ENCODE results near the gene MFSD12. TPM values are rescaled to one million over a fixed set of nuclear protein-coding genes. Genes with fewer than 3 reads are reported as not detected.

MFSD12 gene
- total RNA-seq, 1 experiment from 2014 or later = 131 TPM

DNA sequence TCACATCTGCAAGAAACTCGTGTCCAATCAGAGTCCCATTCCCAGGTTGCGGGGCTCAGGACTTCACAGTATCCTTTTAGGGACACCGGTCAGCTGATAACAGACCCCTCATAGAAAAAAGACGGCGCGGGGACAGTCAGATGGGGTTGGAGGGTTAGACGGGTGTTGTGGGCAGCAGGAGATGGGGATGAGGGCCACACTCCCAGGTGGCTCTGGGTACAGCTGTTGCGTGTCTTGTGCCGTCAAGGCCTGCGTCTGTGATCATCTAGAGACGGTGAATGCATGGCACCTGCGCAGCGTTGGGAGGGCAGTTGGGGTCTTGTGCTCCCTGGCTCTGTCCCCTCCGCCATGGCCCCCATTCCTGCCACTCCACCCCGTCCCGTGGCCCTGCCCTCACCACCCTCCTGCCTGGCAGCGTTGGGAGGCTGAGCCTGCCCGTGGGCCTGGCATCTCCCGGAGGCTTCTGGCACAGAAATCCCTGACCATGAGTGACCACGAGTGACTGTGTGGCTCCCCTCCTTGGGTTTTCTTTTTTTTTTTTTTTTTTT lies 32.4 kb downstream of the MFSD12 start (continued):
- TF ChIP-seq, protein P1, sequence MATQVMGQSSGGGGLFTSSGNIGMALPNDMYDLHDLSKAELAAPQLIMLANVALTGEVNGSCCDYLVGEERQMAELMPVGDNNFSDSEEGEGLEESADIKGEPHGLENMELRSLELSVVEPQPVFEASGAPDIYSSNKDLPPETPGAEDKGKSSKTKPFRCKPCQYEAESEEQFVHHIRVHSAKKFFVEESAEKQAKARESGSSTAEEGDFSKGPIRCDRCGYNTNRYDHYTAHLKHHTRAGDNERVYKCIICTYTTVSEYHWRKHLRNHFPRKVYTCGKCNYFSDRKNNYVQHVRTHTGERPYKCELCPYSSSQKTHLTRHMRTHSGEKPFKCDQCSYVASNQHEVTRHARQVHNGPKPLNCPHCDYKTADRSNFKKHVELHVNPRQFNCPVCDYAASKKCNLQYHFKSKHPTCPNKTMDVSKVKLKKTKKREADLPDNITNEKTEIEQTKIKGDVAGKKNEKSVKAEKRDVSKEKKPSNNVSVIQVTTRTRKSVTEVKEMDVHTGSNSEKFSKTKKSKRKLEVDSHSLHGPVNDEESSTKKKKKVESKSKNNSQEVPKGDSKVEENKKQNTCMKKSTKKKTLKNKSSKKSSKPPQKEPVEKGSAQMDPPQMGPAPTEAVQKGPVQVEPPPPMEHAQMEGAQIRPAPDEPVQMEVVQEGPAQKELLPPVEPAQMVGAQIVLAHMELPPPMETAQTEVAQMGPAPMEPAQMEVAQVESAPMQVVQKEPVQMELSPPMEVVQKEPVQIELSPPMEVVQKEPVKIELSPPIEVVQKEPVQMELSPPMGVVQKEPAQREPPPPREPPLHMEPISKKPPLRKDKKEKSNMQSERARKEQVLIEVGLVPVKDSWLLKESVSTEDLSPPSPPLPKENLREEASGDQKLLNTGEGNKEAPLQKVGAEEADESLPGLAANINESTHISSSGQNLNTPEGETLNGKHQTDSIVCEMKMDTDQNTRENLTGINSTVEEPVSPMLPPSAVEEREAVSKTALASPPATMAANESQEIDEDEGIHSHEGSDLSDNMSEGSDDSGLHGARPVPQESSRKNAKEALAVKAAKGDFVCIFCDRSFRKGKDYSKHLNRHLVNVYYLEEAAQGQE (IDR thresholded peaks at IDR 0.05; ENCODE audit: low read depth) = no peak
- TF ChIP-seq CEBPB (IDR thresholded peaks at IDR 0.05; ENCODE audit: low read depth) = no peak
- TF ChIP-seq POLR2AphosphoS5 (IDR thresholded peaks at IDR 0.05; ENCODE audit: low read depth, low read length) = no peak
- TF ChIP-seq YY1 (IDR thresholded peaks at IDR 0.05; ENCODE audit: extremely low read depth, insufficient replicate concordance, low read depth, low read length) = no peak
- TF ChIP-seq TCF7L2 (IDR thresholded peaks at IDR 0.05; ENCODE audit: borderline replicate concordance, extremely low read depth, insufficient read depth, insufficient read length) = no peak
- no peak for TF ChIP-seq RAD21 (IDR thresholded peaks at IDR 0.05; ENCODE audit: low read depth)
- TF ChIP-seq EGR1 (IDR thresholded peaks at IDR 0.05; ENCODE audit: low read depth) = no peak
- TF ChIP-seq ELF1 (IDR thresholded peaks at IDR 0.05; ENCODE audit: borderline replicate concordance, low read depth) = no peak
- no peak for TF ChIP-seq SP1 (IDR thresholded peaks at IDR 0.05; ENCODE audit: low read depth)
- no peak for TF ChIP-seq SRF (IDR thresholded peaks at IDR 0.05; ENCODE audit: low read depth)

DNA sequence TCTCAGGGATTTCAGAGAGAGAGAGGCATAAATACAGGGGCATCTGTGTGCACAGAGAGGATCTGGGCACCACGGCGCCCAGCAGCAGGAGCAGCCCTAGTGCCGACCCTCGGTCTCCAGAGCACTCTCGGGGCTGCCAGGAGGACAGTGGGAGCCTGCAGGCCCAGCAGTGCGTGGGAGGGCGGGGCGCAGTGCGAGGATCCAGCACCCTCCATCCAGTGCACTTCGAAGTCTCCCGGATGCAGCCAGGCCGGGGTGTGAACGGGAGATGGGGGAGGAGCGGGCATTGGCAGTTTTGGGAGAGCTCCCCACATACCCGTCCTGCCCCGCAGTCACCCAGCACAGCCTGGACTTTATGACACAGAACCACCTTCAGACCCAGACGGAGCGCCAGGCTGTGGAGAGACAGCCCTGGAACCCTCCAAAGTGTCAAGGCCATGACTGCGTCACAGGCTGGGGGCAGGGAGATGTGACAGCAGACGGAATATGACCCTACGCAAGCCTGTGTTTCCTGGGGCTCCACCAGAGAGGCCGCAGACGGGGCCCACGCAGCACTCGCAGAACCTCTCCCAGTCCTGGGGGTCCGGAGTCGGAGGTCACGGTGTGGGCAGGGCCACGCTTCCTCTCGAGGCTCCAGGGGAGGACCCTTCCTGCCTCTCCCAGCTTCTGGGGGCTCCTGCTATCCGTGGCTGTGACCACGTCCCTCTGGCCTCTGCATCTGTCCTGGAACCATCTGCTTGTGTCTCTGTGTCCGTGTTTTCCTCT lies 33.1 kb downstream of the MFSD12 start:
- no peak for DNase-seq (ENCODE audit: low read depth, low spot score)
- no peak for ATAC-seq
- no peaks in the 10 kb centered on the region for H3K9me3 ChIP-seq (ENCODE audit: control insufficient read depth in 1 of 2, insufficient read depth in 1 of 2, low read depth in 1 of 2, low read length in 2 of 2)
- RAD21 ChIA-PET (ENCODE audit: low non-redundant PET in 1 of 2, low total read pairs in 2 of 2, uncharacterized antibody in 2 of 2, unreplicated experiment in 2 of 2) = no interaction called here
- H3K27ac ChIP-seq (ENCODE audit: low read depth, low read length) = no peak overlapping the region
- H4K20me1 ChIP-seq (ENCODE audit: insufficient read depth) = no peaks in the 10 kb centered on the region
- no peak overlapping the region for H3K4me3 ChIP-seq (replicated peaks in 1 of 2; ENCODE audit: low read depth in 1 of 2, low read length in 2 of 2)
- H2AFZ ChIP-seq (ENCODE audit: low read depth, low read length, poor library complexity, severe bottlenecking) = no peak overlapping the region
- intact Hi-C loops (cut with micrococcal nuclease) = no loop called here
- BruUV-seq (replicated peaks) = no TSS peak
- H3K4me1 ChIP-seq (ENCODE audit: control insufficient read depth in 1 of 2, insufficient read depth in 2 of 2, low read length in 2 of 2) = peaks cover 0 to 13% of the 10 kb centered on the region in 2 experiments; a peak in 1 of 4 replicates
- POLR2A ChIA-PET = no interaction called here
- no peak overlapping the region for H3K9ac ChIP-seq (ENCODE audit: low read length)
- no peaks in the 10 kb centered on the region for H3K9me2 ChIP-seq (ENCODE audit: insufficient read depth)
- H3K4me2 ChIP-seq (ENCODE audit: low read length) = no peak overlapping the region
- TF ChIP-seq, protein P2, sequence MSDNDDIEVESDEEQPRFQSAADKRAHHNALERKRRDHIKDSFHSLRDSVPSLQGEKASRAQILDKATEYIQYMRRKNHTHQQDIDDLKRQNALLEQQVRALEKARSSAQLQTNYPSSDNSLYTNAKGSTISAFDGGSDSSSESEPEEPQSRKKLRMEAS (IDR thresholded peaks at IDR 0.05) = no peak
- TF ChIP-seq, protein P3, sequence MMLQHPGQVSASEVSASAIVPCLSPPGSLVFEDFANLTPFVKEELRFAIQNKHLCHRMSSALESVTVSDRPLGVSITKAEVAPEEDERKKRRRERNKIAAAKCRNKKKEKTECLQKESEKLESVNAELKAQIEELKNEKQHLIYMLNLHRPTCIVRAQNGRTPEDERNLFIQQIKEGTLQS (IDR thresholded peaks at IDR 0.05) = no peak
- H3K27me3 ChIP-seq (ENCODE audit: insufficient read depth, low read length) = no peaks in the 10 kb centered on the region
- peaks cover 29% of the 10 kb centered on the region for H3K79me2 ChIP-seq (ENCODE audit: insufficient read depth, low read length)
- CTCF ChIA-PET = no interaction called here
- H3K36me3 ChIP-seq (ENCODE audit: control insufficient read depth in 1 of 2, insufficient read depth in 2 of 2, low read length in 2 of 2) = peaks cover 13 to 15% of the 10 kb centered on the region in 2 experiments; a peak in 3 of 4 replicates
